Transverse colon (tissue), 4 donors: ENCODE data around the gene NT5DC3. TPM values are rescaled to one million over a fixed set of nuclear protein-coding genes. Genes with fewer than 3 reads are reported as not detected.

Experiments used
- DNase-seq: peaks from one replicate; pipeline ENCODE4 v3.0.0-alpha.2; 2019
- H3K27ac ChIP-seq, 4 donors: fragments of 200-600 bp; sonication (generic); 2 replicates each; pipeline ENCODE4 v1.5.1; 2016 to 2018; ENCODE audit warnings: inconsistent platforms in 4 of 4
- H3K27me3 ChIP-seq: fragments of 200-600 bp; sonication (generic); 2 replicates; pipeline ENCODE4 v1.5.1; 2017; ENCODE audit warnings: inconsistent platforms
- H3K36me3 ChIP-seq, 4 donors: fragments of 200-600 bp; sonication (generic); 2 replicates each; pipeline ENCODE4 v1.5.1; 2017 to 2019; ENCODE audit warnings: inconsistent platforms in 4 of 4
- H3K4me1 ChIP-seq, 4 donors: fragments of 200-600 bp; sonication (generic); 2 replicates each; pipeline ENCODE4 v1.5.1; 2017 to 2020; ENCODE audit warnings: inconsistent platforms in 4 of 4
- H3K4me3 ChIP-seq, 4 donors: fragments of 200-600 bp; sonication (generic); 1 replicate in 1 of 4; 2 replicates in 3 of 4; pipeline versions ENCODE4 v1.5.1 to v1.6.1; 2017 to 2019; ENCODE audit warnings: inconsistent platforms in 4 of 4
- H3K9me3 ChIP-seq, 2 donors: fragments of 200-600 bp; sonication (generic); 2 replicates each; pipeline ENCODE4 v1.5.1; 2017 to 2019; ENCODE audit warnings: inconsistent platforms in 2 of 2
- EP300 ChIP-seq: sonication (generic); formaldehyde crosslinking; IDR thresholded peaks from one replicate; pipeline ENCODE4 v1.6.1; 2017; ENCODE audit warnings: antibody characterized with exemption, low read depth
- POLR2A ChIP-seq: fragments of 450-650 bp; IDR thresholded peaks from one replicate; pipeline ENCODE4 v1.6.1; 2016; ENCODE audit warnings: antibody characterized with exemption, mild to moderate bottlenecking, moderate library complexity
- POLR2AphosphoS5 ChIP-seq, 3 donors: sonication (generic); formaldehyde crosslinking; IDR thresholded peaks; one replicate each; pipeline ENCODE4 v1.6.1; 2016; ENCODE audit warnings: antibody characterized with exemption in 3 of 3
- WGBS, 2 donors: methylation state at CpG; one replicate each; pipeline ENCODE4 v1.1.5; 2018; ENCODE audit warnings: low coverage in 1 of 2; 5-methylcytosine and 5-hydroxymethylcytosine counted together
- in situ Hi-C, 4 donors: fragments of 200-750 bp; cut with MboI; loops; one replicate each; pipeline versions ENCODE4 v1.15.0 to v1.15.1; 2017; ENCODE audit warnings: low sequenced_read_pairs in 3 of 4, low pct_ligation_motif_present in 1 of 4, low pct_unique_long_range_greater_than_20kb in 1 of 4
- intact Hi-C: fragments of 100-400 bp; cut with DNase I; formaldehyde crosslinking; loops from one replicate; pipeline ENCODE4 v1.15.1; 2023; ENCODE audit warnings: low total_unique reads
- total RNA-seq, 4 donors: library from RNA; depleted of rRNA; stranded (reverse); fragments of >200 nt; gene quantifications; one replicate each; pipeline ENCODE4 v1.1.0, GENCODE V29; 2016
- TF ChIP-seq, protein P1 (sequence below), 5 experiments: fragments of 200-600 bp in 3 of 5; fragments of 450-650 bp in 2 of 5; sonication (generic) in 3 of 5; IDR thresholded peaks; 1 replicate in 2 of 5; 2 replicates in 3 of 5; pipeline ENCODE4 v1.5.1; 2016 to 2017; ENCODE audit warnings: antibody characterized with exemption in 5 of 5, inconsistent platforms in 3 of 5, mild to moderate bottlenecking in 2 of 5, moderate library complexity in 1 of 5

The NT5DC3 gene
- total RNA-seq, 4 donors from 2014 or later = 24.3 to 71.4 (median 54.8) TPM

DNA sequence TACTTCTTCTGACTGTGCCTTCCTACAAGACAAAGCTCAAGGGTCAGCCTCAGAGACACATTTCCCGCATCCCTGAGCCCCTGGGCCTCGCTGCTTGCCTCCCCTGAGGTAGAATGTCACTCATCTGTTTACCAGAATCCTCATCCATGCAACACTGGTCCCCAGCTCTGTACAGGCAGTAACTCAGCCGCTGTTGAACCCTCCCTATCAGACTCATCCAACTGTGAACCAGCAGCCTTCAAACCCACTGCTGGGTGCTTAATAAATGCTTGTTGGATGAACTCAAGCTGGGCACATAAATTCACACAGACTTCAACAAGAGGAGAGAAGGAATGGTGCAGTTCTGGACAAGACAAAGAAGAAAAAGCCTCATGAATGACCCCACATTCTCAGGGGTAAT is 6.1 kb downstream of the NT5DC3 start:
- Histone ChIP-seq H3K27ac (peak overlapping the region in 3 of 4 donors; percentile 15 to 88 (median 36)), H3K4me1 (peaks cover 0 to 53% (median 7%) of the 10 kb centered on the region in 4 donors), H3K4me3 (peak overlapping the region in 1 of 4 donors; percentile 97), H3K36me3 (no peaks in the 10 kb centered on the region), H3K9me3 (peaks cover 0 to 3% of the 10 kb centered on the region in 2 donors), H3K27me3 (no peaks in the 10 kb centered on the region)
- no peak for TF ChIP-seq POLR2A
- TF ChIP-seq POLR2AphosphoS5 (IDR thresholded peaks at IDR 0.05) = no peak
- TF ChIP-seq, protein P1, sequence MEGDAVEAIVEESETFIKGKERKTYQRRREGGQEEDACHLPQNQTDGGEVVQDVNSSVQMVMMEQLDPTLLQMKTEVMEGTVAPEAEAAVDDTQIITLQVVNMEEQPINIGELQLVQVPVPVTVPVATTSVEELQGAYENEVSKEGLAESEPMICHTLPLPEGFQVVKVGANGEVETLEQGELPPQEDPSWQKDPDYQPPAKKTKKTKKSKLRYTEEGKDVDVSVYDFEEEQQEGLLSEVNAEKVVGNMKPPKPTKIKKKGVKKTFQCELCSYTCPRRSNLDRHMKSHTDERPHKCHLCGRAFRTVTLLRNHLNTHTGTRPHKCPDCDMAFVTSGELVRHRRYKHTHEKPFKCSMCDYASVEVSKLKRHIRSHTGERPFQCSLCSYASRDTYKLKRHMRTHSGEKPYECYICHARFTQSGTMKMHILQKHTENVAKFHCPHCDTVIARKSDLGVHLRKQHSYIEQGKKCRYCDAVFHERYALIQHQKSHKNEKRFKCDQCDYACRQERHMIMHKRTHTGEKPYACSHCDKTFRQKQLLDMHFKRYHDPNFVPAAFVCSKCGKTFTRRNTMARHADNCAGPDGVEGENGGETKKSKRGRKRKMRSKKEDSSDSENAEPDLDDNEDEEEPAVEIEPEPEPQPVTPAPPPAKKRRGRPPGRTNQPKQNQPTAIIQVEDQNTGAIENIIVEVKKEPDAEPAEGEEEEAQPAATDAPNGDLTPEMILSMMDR (IDR thresholded peaks at IDR 0.05) = no peak
- no peak for TF ChIP-seq EP300
- no peak for DNase-seq
- in situ Hi-C loops (no loop called here), intact Hi-C loops (no loop called here)
- WGBS, 2 donors = 86 to 88% methylated on average over 2 to 3 of the region's 3 CpGs

DNA sequence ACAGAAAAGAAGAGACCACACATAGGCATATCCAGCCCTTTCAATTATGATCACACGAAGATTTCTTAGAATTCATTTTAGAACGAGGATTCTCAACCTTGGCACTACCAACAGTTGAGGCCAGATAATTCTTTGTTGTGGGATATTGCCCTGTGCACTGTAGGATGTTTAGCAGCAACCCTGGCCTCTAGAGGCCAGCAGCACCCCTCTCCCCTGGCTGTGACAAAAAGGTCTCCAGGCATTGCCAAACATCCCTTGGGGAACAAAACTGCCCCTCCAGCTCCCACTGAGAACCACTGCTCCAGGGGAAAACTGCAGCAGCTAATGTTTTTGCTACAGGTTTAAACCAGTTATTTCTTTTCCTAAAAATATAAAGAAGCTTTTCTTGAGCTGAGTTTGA is 7.1 kb downstream of the NT5DC3 start:
- Histone ChIP-seq H3K36me3 (no peaks in the 10 kb centered on the region), H3K4me3 (peak overlapping the region in 1 of 4 donors; percentile 13), H3K9me3 (peaks cover 0 to 3% of the 10 kb centered on the region in 2 donors), H3K4me1 (peaks cover 0 to 48% (median 2%) of the 10 kb centered on the region in 4 donors), H3K27me3 (no peaks in the 10 kb centered on the region), H3K27ac (peak overlapping the region in 3 of 4 donors; percentile 21 to 88 (median 57))
- in situ Hi-C loops (no loop called here), intact Hi-C loops (no loop called here)
- WGBS, 2 donors = 71 to 78% methylated on average over 2 of the region's 2 CpGs
- no peak for DNase-seq
- TF ChIP-seq POLR2AphosphoS5 (IDR thresholded peaks at IDR 0.05) (no peak), EP300 (no peak), POLR2A (no peak)
- TF ChIP-seq, protein P1 (IDR thresholded peaks at IDR 0.05) = no peak

DNA sequence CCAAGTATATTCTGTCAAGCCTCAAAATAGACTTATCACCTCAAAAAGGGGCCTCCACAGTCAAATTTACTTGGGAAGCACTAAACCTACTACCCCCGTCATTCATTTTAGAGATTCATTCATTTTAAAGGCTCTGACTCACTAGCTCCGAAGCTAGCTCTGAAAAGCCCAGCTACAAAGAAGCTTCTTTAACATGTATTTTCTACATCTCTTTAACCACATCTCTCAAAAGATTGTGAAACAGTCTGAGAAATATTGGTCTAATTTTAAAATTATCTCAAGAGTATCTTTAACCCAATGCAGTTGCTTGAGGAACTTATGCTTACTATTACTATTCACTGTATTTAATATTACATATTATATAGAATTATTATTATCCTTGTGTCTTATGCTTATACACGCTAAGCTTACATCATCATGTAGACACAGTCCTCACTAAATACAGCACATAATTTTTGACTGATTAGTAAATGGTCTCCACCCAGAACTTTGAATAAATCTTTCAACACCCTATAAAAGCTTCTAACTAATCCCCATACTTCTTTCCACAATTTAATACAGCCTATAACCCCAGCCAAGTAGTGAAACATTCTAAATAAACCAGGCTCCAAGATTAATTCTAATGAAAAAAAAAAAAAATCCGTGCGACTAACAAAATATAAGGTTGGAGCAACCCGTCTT is 7.8 kb downstream of the NT5DC3 start:
- H3K27me3 ChIP-seq = no peaks in the 10 kb centered on the region
- 77 to 79% methylated on average over 6 of the region's 6 CpGs for WGBS, 2 donors

More for the DNA sequence above, 7.8 kb downstream of the NT5DC3 start:
- TF ChIP-seq, protein P1 (IDR thresholded peaks at IDR 0.05) = no peak
- no peak for TF ChIP-seq POLR2AphosphoS5 (IDR thresholded peaks at IDR 0.05)
- TF ChIP-seq POLR2A = no peak
- TF ChIP-seq EP300 = no peak
- Histone ChIP-seq H3K27ac (peak overlapping the region; percentile 21 to 88 (median 44)), H3K9me3 (peaks cover 0 to 3% of the 10 kb centered on the region in 2 donors), H3K36me3 (no peaks in the 10 kb centered on the region), H3K4me1 (peaks cover 0 to 48% (median 3%) of the 10 kb centered on the region in 4 donors), H3K4me3 (no peak overlapping the region)
- intact Hi-C loops = no loop called here
- DNase-seq = no peak
- in situ Hi-C loops = no loop called here
